ENCODE data around the gene LRCH1.

DNA sequence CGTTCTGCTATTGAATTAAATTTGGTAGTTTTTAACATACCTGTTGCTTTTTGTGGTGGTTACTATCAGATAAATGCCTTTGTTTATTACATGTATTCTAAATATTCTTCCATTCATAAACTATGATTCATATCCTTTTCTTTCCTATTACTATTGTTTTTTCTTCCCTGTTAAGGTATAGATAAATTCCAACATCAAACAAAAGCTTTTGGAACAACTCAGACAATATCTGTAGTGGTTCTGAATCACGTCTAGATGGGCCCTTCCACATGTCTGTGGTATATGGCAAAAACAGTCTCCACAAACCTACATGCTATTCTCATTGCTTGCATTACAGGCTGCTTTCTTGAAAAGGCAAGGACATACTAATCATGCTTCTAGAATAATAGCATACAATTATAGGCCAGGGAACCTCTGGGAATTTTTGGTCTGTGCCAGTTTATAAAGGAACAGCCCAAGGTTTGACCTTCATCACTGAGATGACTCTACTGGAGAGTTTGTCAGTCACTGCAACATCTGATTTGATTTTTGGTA lies 6.4 kb downstream of the LRCH1 start:
- TF ChIP-seq, protein P1, sequence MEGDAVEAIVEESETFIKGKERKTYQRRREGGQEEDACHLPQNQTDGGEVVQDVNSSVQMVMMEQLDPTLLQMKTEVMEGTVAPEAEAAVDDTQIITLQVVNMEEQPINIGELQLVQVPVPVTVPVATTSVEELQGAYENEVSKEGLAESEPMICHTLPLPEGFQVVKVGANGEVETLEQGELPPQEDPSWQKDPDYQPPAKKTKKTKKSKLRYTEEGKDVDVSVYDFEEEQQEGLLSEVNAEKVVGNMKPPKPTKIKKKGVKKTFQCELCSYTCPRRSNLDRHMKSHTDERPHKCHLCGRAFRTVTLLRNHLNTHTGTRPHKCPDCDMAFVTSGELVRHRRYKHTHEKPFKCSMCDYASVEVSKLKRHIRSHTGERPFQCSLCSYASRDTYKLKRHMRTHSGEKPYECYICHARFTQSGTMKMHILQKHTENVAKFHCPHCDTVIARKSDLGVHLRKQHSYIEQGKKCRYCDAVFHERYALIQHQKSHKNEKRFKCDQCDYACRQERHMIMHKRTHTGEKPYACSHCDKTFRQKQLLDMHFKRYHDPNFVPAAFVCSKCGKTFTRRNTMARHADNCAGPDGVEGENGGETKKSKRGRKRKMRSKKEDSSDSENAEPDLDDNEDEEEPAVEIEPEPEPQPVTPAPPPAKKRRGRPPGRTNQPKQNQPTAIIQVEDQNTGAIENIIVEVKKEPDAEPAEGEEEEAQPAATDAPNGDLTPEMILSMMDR (conservative IDR thresholded peaks at IDR 0.05; ENCODE audit: low read length), result no peak
- TF ChIP-seq EZH2phosphoT487 (IDR thresholded peaks at IDR 0.05; ENCODE audit: borderline replicate concordance, low read depth, low read length), result no peak
